NCI-H524 treated with DMSO at 0.1 percent for 48 hours (cell line): ENCODE data around the gene NOTO.
"Not testable (repeated sequence)": the region's sequence is repeated elsewhere in the genome, so short reads cannot be mapped to it uniquely, and the experiment has no call there.

ENCODE experiments used
- DNase-seq: peaks from one replicate; lab custom pipeline; 2025; lab: John Stamatoyannopoulos, UW

Gene NOTO

DNA sequence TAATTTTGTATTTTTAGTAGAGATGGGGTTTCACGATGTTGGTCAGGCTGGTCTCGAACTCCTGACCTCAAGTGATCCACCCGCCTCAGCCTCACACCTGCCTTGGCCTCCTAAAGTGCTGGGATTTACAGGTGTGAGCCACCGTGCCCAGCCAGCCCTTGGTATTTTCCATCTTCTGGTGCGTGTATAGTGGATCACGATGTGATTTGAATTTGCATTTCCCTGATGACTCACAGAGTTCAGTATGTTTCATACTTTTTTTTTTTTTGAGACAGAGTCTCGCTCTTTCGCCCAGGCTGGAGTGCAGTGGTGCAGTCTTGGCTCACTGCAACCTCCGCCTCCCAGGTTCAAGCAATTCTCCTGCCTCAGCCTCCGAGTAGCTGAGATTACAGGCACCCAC, 2.1 kb upstream of the NOTO start:
- not testable (repeated sequence) for DNase-seq

DNA sequence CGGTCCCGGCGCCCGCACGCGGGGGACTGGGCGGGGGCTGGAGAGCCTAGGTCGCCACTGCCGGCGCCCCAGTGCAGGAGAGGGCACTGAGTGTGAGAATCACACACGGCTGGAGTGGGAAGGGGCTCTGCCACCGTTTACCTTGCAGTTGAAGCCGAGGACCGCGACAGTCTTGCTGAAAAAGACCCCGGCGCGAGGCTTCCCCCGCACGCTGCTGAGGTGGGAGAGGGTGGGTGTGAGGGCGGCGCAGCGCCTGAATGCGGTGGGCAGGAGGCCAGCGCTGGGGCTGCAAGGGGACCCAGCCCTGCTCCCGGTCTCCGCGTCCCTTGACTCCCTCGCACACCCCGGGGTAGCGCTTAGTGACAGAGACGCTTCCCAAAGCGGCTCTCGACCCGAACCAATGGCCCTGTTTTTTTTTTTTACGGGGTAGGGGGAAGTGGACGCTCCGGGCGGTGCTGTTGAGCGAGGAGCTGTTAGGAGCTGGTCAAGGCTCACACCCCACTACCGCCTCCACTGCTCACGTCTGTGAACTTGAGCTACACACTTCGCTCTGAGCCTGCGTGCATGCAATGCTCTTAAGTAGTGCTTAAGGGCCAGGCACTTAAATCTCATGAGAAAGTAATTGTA, 794 bp downstream of the NOTO start:
- DNase-seq, result no peak

DNA sequence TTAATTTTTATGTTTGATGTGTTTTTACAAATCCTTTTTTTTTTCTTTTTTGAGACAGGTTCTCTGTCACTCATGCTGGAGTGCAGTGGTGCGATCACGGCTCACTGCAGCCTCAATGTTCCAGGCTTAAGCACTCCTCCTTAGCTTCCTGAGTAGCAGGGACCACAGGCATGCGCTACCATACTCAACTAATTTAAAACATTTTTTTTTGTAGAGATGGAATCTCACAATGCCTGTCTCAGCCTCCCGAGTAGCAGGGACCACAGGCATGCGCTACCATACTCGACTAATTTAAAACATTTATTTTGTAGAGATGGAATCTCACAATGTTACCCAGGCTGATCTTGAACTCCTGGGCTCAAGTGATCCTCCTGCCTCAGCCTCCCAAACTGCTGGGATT, 3.2 kb downstream of the NOTO start:
- DNase-seq, result no peak

DNA sequence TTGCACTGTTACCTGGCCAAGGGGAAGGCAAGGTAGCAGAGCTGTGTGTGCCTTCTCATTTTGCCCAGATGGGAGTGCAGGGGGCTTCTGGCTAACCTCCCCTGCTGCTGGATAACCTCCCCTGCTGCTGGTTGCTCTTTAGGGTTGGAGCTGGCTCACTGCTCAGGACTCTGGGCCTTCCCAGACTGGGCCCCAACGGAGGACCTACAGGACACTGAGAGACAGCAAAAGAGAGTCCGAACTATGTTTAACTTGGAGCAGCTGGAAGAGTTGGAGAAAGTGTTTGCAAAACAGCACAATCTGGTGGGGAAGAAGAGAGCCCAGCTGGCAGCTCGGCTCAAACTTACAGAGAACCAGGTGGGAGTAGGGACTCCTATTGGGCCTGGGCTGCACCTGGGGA, 5.9 kb downstream of the NOTO start:
- no peak for DNase-seq

DNA sequence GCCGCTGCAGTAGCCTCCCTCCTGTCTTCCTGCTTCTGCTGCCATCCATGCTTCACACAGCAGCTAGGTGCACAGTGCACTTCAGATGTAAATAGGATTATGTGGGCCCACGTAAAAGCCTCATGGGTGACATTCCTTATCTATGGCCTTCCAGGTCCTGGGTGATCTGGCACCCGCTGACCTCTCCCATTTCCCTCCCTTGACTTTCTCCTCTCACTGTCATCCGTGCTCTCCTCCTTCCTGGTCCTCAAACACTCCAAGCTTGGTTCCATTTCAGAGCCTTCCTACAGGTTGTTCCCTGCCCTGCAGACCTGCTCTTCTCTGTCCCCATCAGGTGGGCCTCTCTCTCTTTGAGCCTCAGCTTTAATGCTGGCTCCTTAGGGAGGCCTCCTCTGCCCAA, 7.6 kb downstream of the NOTO start:
- DNase-seq, result no peak

DNA sequence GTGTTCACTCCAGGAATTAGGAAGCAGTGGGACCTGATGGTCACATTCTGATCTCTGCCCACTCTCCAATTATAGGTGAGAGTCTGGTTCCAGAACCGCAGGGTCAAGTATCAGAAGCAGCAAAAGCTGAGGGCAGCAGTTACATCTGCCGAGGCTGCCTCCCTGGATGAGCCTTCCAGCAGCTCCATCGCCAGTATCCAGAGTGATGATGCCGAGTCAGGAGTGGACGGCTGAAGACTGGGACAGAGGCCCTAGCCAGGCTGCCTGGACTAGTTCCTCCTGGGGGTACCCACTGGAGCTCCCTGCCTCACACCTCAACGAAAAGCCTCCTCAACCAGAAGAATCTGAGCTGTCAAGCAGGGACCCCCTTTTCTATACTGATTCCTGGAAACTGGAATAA, 8.3 kb downstream of the NOTO start:
- DNase-seq, result no peak

DNA sequence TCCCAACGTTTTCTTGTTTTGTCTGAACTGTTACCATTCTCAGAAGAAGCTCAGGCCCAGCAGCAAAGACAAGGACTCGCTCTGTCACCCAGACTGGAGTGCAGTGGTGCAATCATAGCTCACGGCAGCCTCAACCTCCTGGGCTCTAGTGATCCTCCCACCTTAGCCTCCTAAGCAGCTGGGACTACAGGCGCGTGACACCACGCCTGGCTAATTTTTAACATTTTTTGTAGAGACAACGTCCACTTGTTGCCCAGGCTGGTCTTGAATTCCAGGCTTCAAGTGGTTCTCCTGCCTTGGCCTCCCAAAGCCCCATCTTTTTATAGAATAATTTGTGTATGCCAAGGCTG, 9.7 kb downstream of the NOTO start:
- DNase-seq, result no peak

DNA sequence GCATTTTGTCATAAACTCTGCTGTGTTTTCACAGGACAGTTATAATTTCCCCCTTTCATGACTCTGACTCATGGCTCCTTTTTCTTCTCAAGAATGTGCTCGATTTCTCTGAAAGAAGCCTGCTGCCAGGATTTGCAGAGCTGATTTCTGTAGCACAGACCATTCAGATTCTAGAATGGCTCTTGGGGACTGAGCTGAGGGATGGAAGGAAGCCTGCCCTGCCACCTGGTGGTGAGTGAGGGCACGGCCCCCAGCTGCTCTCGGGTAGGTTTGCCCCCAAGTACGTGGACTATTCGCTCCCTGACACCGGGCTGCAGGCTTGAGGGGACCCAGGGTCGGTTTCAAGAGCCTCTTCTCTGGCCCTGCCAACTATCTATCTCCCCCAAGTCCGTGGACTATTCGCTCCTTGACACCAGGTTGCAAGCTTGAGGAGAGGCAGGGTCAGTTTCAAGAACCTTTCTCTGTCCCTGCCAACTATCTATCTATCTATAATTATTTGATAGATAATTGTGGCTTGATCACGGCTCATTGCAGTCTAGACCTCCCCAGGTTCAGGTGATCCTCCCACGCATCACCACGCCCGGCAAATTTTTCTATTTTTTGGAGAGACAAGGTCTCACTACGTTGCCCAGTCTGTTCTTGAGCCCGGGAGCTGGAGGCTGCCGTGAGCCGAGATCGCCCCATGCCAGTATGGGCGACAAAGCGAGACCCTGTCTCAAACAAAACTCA, 10.2 kb downstream of the NOTO start:
- peak; percentile 9 for DNase-seq

DNA sequence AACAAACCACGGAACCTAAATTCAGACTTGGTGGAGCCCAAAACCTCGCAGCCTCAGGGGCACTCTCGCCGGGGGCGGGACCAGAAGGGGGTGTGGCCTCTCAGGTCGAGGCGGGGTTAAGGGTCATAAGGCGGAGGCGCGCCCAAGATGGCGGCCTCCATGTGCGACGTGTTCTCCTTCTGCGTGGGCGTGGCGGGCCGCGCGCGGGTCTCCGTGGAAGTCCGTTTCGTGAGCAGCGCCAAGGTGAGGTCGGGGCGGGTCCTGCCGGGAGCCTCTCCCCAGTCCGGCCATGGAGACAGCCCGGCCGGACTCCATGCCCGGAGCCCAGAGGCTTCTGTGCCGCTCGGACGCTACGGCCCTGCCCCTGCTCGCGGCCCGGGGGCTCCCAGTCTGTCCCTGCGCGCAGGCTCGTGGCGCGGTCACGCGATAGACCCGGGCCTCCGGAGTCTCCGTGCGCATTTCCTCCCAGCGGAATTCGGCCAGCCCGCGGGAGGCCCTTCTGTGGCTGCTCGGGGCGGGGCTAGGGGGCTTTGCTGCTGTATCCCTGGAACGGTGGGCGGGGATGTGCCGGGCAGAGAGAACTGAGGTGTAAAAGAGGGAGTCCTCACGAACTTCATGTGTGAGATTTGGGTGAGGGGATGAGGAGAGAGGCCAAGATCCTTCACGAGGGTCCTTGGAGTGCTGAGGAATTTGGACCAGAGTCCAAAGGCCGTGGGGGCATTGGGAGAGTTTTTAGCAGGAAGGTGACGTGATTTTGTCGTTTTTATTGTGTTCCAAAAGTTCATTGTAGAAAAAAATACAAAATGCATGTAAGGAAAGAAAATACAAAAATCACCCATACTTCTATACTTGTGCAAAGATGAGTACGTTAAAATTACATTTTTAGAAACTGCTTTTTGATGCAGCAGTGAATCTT, 12.0 kb downstream of the NOTO start, which contains the start of gene SMYD5:
Gene SMYD5, plus strand, starts transcription at position 126 of the 916 bp plus-strand sequence. Its CDS starts 22 bp downstream, at position 148.
- peak; percentile 15 for DNase-seq

DNA sequence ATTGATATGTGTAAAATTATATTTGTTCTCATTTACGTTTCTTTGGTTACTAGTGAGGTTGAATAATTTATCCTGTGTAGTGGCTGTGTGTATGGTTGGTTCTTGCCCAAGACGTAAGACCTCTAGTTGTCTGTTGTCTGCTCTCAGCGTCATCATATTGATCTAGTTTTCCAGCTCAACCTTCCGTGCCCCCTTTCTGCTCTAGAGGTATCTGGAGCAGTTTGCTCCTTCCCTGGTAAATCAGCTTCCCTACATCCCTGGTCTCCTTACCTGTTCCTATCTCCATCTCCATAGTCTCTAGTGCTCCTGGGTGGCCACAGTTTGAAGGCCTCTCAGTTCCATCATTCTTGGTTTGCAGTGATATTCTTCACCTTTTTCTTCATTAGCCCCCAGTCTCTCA, 12.9 kb downstream of the NOTO start:
- no peak for DNase-seq

DNA sequence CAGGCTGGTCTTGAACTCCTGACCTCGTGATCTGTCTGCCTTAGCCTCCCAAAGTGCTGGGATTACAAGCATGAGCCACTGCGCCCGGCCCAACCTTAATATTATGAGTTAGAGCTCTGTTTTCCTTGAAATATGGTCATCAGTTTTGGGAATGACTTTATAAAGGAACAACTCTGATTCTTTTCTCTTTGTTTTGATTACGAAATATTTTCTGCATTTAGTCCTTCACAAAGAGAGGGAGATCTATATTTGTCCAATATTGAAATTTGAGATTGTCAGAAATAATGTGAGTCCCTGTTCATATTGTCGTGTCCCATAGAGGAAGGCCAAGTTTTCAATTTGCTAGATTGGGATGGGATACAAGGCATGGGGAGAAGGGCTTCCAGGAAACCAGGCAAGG, 14.8 kb downstream of the NOTO start:
- no peak for DNase-seq

DNA sequence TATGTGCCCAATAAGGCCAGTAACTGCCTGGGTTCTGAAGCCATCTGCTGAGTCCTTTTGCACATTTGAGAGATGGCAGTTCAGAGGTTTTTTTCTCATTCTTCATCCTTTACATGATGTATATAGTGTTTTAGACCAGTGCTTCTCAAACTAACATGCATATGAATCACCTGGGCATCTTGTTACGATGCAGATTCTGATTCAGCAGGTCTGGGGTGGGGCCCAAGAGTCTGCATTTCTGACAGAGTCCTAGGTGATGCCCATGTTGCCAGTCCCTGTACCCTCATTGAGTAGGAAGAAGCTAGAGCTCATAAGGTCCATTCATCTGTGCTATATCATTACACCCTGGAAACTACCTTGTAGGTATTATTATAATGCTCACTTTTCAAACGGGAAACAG, 15.5 kb downstream of the NOTO start:
- no peak for DNase-seq

DNA sequence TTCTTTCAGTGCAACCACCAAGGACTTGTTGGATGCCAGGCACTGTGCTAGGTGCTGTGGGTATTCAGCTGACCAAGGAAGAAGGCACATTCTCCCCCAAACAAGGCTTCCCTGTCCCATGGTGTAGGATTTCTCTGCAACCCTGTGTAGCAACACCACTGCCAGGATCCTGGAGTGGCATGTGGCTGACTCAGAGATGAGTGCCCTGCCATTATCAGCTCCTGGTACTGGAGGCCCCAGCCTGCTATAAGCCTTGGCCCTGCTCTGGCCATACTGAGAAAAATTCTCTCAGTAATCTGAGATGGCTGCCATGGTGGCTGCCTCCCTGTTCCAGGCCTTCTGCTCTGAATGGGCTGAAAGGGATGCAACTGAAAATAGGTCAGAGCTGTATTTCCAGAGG, 15.9 kb downstream of the NOTO start:
- DNase-seq, result no peak

DNA sequence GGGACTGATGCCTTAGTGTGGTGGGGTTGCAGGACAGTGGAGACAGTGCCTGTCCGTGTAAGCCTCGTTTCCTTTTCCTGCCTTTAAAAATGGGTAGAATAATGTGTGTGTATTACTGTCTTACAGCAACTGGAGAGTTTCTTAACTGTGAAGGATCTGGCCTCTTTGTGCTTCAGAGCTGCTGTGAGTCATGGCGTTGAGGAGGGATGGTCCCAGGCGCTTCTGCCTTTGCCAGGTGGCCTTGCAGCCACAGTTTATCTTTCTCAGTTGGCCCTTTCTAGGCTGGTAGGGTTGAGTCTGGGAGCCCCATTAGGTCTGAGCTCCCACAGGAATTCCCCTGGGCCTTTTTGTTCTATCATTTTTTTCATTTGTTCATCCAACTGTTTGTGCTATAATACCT, 21.4 kb downstream of the NOTO start:
- no peak for DNase-seq

DNA sequence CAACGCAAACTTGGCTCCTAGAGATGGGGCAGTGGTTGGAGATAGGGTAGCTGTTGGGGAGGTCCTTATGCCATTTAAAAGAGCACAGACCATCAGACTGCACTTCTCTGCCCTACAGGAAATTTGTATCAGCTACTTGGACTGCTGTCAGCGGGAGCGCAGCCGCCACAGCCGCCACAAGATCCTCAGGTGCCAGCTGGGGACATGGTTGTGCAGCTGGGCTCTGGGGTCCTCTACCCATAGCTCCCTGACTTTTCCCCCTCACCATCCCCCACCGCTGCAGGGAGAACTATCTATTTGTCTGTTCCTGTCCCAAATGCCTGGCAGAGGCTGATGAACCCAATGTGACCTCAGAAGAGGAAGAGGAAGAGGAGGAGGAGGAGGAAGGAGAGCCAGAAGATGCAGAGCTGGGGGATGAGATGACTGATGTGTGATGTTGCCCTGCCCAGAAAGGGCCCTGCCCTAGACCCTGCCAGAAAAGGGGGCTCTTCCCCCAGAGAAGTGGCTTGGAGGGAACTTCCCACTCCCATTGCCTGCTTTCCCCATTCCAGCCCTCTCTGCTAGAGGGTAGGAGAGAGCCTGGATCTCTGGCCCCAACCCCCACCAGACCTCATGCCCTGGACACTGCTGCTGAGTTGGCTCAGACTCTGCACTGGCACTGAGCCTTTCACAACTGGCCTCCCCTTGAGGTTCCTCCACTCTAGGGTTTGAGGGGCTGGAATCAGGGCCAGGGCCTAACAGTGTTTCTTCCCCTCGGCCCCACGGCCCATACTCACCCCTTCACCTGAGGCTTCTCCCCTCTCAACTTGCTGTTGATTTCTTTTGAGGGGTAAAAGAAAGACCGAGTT, 23.4 kb downstream of the NOTO start:
- DNase-seq, result no peak

DNA sequence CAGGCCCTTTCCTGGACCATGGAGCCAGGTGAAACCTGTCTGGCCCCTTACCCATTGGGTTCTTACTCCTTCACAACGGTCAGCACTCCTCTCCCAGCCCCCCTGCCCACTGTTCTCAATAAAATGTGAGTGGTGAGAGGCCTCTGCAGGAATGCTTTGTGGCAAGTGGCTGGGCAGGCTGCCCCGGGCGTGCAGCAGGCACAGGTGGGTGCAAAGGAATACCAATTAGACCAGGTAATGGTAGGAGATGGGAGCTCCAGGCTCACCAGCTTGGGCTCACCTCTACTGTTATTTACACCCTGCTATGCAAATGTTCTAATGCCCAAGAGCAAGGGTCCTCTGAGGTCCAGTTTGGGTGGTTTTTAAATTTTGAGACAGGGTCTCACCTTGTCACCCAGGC, 24.7 kb downstream of the NOTO start:
- no peak for DNase-seq

DNA sequence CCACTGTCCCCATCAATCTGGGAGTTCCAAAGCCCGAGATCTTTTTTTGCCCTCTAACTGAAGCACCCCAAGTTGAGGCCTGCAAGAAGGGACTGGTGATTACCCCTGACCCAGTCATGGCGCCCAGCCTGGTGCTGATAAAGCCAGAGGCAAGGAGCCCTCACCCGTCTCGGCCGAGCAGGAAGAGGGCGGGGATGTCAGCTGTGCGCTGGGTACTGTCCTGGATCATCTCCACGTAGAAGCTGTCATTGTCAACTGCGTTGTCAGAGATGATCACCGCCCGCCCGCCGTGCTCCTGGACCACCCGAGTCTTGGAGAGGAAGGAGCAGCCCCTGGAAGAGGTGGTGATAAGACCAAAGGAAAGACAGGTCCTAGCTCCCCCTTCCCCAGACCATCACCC, 26.3 kb downstream of the NOTO start:
- DNase-seq, result no peak

DNA sequence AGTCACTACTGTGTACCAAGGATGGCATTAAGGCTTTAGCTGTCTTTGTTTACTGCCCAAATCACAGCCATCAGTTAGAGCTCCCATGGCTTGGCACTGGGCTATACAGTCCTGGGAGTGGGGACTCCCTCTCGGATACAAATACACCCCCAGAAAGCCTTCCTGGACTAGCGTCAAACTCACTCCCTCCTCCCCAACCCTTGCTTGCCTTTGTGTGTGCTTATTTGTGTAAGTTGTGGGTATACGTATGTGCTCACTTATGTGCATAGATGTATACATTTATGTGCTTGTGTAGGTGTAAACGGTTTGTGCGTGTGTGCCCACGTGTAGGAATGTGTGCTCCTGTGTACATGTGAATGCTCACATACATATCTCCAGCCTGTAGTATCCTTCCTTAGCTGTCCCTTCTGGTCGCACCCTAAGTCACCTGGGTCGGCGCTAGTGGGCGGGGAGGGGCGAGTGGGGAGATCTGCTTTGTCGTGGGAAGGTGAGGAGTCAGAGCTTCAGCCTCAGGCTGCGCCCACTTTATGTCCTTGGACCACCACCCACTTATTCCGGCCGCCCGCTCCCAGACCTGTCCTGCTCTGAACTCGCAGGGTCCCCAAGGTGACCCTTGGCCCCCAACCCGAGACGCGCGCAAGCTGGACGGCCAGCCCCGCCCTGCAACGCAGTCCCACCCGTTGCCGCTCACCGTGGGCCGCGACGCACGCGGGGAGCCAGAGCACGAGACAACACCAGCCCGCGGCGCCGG, 30.2 kb downstream of the NOTO start:
- no peak for DNase-seq

DNA sequence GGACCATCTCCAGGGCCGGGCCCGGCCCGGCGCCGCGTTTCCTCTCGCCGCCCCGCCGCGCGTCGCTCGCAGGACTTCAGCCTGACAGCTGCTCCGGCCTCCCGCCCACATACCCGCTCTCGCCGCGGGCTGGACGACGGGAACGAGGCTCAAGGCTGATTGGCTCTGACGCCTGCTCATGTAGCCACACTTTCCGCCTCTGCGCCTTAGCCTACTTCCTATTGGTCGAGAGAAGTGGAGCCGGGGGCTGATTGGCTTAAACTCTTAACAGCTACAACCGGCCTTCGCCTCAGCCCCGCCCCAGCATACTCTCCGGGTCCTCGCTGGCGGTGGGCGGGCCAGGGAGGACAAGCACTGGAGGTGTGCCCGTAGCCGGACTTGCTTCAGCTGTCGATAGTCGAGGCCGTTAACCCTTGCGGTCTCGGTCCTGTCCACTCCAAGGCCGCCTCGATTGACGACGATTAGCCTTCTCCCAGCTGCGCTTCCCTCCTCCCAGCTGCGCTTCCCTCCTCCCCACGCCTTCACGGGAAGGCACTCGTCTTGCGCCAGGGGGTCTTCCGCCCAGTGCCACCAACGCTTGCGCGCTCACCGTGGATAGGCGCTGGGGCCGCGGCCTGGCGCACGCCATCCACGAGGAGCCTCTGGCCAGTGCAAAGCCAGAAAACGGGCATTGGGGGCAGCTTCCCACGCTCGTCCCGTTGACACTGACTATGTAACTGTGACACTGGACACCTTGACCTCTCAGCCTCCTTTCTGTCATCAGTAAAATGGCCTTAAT, 31.0 kb downstream of the NOTO start, which contains the start of gene PRADC1:
Gene PRADC1, minus strand, starts transcription at position 86 of the 778 bp plus-strand sequence. Its CDS starts 79 bp downstream, at position 7.
- DNase-seq, result peak; percentile 95
